Fibroblast of pulmonary artery (primary cell): ENCODE data around the gene KPNA5.
A peak's percentile ranks its signal among the peaks of the same experiment; 100 is the strongest.

Experiments used
- DNase-seq: peaks from one replicate; pipeline ENCODE4 v3.0.0-alpha.2; 2010; ENCODE audit warnings: low read depth
- H3K4me3 ChIP-seq: replicated peaks from 2 replicates; pipeline ENCODE4 v1.5.1; 2011; ENCODE audit warnings: low read depth, mild to moderate bottlenecking, control low read depth, low read length, moderate library complexity
- TF ChIP-seq, protein P1 (sequence below): IDR thresholded peaks from 2 replicates; pipeline ENCODE4 v1.5.1; 2011; ENCODE audit warnings: mild to moderate bottlenecking, control low read depth, low read length, inconsistent platforms; ENCODE audit errors: missing control alignments

Gene KPNA5

DNA sequence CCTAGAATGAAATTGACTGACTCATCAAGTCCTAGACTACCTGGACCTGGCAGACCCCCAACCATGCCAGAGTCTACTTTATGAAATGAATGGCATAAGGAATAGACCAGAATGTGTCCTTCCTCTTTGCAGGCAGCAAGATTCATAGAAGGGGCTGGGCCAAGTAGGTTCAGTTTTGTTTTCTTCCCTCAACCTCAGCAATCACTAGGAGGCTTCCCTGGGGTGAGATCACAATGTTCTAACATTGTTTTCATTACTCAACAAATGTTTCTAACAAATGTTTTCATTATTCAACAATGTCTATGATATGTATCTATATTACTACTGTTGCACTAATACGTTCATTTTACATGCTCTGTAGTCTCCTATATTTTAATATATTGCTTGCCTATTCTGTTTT is 92.9 kb downstream of the KPNA5 start:
- peak; percentile 7 for DNase-seq
- TF ChIP-seq, protein P1, sequence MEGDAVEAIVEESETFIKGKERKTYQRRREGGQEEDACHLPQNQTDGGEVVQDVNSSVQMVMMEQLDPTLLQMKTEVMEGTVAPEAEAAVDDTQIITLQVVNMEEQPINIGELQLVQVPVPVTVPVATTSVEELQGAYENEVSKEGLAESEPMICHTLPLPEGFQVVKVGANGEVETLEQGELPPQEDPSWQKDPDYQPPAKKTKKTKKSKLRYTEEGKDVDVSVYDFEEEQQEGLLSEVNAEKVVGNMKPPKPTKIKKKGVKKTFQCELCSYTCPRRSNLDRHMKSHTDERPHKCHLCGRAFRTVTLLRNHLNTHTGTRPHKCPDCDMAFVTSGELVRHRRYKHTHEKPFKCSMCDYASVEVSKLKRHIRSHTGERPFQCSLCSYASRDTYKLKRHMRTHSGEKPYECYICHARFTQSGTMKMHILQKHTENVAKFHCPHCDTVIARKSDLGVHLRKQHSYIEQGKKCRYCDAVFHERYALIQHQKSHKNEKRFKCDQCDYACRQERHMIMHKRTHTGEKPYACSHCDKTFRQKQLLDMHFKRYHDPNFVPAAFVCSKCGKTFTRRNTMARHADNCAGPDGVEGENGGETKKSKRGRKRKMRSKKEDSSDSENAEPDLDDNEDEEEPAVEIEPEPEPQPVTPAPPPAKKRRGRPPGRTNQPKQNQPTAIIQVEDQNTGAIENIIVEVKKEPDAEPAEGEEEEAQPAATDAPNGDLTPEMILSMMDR: no peak
- H3K4me3 ChIP-seq: no peak overlapping the region

DNA sequence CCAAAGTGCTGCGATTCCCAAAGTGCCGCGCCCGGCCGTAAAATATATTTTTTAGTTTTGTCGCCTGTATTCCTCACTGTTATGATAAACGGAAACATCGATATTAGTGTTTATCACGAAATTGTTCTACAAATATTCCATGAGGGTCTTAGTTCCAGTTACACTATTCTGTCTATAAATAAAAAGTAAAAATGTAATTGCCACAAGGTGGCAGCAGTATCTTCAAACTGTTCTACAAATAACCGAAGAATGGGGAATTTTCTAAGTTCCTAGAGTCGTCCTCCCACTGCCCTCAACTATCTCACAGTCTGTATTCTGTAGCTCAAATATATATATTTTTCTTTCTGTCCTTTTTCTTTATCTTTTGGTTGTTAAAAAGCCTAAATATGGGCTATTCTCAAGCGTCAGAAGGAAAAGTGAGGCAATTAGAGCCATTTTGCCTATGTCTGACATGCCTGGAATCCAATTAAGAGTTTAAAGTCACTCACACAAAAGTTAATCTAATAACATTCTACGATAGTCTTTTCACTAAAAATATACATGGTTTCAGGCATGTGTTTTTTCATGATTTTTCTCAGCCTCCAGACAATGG is 98.7 kb downstream of the KPNA5 start:
- TF ChIP-seq, protein P1: peak; percentile 48
- peak; percentile 61 for DNase-seq
- no peak overlapping the region for H3K4me3 ChIP-seq

DNA sequence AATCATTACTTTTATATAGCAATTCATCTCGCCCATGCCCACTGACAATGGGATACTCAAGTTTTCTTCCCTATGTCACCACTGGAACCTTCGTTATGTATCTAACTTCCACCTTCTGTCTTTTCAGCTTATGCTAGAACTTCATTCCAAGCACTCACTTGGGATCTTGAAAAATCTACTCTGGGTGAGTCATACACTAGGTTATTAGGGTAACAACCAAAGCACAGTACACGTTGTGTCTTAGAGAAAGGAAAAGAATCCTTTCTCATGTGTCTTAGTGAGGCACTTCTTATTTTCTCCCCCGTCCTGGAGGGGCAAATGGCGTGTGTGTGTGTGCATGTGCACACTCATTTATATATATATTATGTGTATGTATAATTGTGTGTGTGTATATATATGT is 102.8 kb downstream of the KPNA5 start:
- H3K4me3 ChIP-seq: no peak overlapping the region
- TF ChIP-seq, protein P1: no peak
- no peak for DNase-seq
